Adrenal gland (tissue), 12 donors: Measurements from ENCODE around the gene ANP32E. TPM values are rescaled to one million over a fixed set of nuclear protein-coding genes. Genes with fewer than 3 reads are reported as not detected.
A peak's percentile ranks its signal among the peaks of the same experiment; 100 is the strongest.

Experiments
- DNase-seq, 7 donors: peaks; one replicate each; pipeline ENCODE4 v3.0.0-alpha.2; 2019 to 2020
- H3K27ac ChIP-seq, 5 donors: fragments of 200-600 bp; sonication (generic) in 4 of 5; 1 replicate in 3 of 5; 2 replicates in 2 of 5; pipeline versions ENCODE4 v1.5.1 to v1.8.0; 2016 to 2020; ENCODE audit warnings: mild to moderate bottlenecking in 1 of 5
- H3K27me3 ChIP-seq: fragments of 200-600 bp; 2 replicates; pipeline ENCODE4 v1.8.0; 2021
- H3K36me3 ChIP-seq, 2 donors: fragments of 200-600 bp; replicated peaks in 1 of 2; 1 replicate in 1 of 2; 2 replicates in 1 of 2; pipeline versions ENCODE4 v1.5.1 to v1.8.0; 2018 to 2022
- H3K4me1 ChIP-seq, 2 donors: fragments of 200-600 bp; replicated peaks in 1 of 2; 1 replicate in 1 of 2; 2 replicates in 1 of 2; pipeline versions ENCODE4 v1.5.1 to v1.8.0; 2018 to 2021
- H3K4me3 ChIP-seq, 4 donors: fragments of 200-600 bp; sonication (generic) in 3 of 4; one replicate each; pipeline ENCODE4 v1.5.1; 2016 to 2018
- H3K9me3 ChIP-seq, 3 donors: fragments of 200-600 bp; sonication (generic) in 1 of 3; replicated peaks in 1 of 3; 1 replicate in 2 of 3; 2 replicates in 1 of 3; pipeline versions ENCODE4 v1.5.1 to v1.8.0; 2016 to 2021
- POLR2A ChIP-seq, 2 donors: fragments of 450-650 bp; IDR thresholded peaks; one replicate each; pipeline ENCODE4 v1.6.1; 2017; ENCODE audit warnings: antibody characterized with exemption in 2 of 2, mild to moderate bottlenecking in 2 of 2, moderate library complexity in 1 of 2
- WGBS, 4 donors: extraction: QIAGEN DNeasy Blood & Tissue Kit in 2 of 4; methylation state at CpG; one replicate each; pipeline versions ENCODE4 v1.1.5 to v1.1.7; 2013 to 2017; 5-methylcytosine and 5-hydroxymethylcytosine counted together
- intact Hi-C, 2 donors: fragments of 100-400 bp; cut with DNase I; formaldehyde crosslinking; loops; one replicate each; pipeline versions ENCODE4 v1.14.1 to v1.15.0; 2022 to 2023
- polyA plus RNA-seq, 3 donors: library from polyadenylated mRNA; stranded (reverse); fragments of 200-250 nt in 2 of 3; fragments of 350-450 nt in 1 of 3; fragmentation: Illumina TruSeq in 1 of 3; extraction: RNeasy Lipid Tissue Mini Kit (QIAGEN cat#74804) in 1 of 3; gene quantifications; one replicate each; pipeline ENCODE4 v1.2.3, GENCODE V29; 2013 to 2014
- total RNA-seq, 9 donors: library from RNA; depleted of rRNA in 4 of 9; stranded (reverse); fragments of >200 nt in 4 of 9; fragments of 120-200 nt in 1 of 9; fragmentation: NEBNext Ultra II Directional in 1 of 9; extraction: Animal tissue kit (Norgen Biotek cat#: 25700) in 1 of 9; gene quantifications; one replicate each; pipeline versions ENCODE4 v1.1.0 to v1.2.4, GENCODE V29; 2013 to 2023
- TF ChIP-seq, protein P1 (sequence below), 6 experiments: fragments of 450-650 bp in 4 of 6; fragments of 200-600 bp in 2 of 6; sonication (generic) in 1 of 6; IDR thresholded peaks; 1 replicate in 5 of 6; 2 replicates in 1 of 6; pipeline versions ENCODE4 v1.5.1 to v1.8.0; 2016 to 2021; ENCODE audit warnings: antibody characterized with exemption in 6 of 6, mild to moderate bottlenecking in 2 of 6, moderate library complexity in 1 of 6
- donor health status: healthy with polysubstance abuse.
- donor health status: Bipolar disorder and iron deficiency.
- donor health status: DM: yes; HTN: yes; CAD: no.
- donor health status: DM: no; HTN: no; CAD: no.
- donor health status: DM: no; HTN: no; CAD: no.
- donor health status: DM: yes; HTN: yes; CAD: no.

The ANP32E gene
- total and polyA plus RNA-seq, 12 donors = 13.2 to 81.9 (median 35.3) TPM

DNA sequence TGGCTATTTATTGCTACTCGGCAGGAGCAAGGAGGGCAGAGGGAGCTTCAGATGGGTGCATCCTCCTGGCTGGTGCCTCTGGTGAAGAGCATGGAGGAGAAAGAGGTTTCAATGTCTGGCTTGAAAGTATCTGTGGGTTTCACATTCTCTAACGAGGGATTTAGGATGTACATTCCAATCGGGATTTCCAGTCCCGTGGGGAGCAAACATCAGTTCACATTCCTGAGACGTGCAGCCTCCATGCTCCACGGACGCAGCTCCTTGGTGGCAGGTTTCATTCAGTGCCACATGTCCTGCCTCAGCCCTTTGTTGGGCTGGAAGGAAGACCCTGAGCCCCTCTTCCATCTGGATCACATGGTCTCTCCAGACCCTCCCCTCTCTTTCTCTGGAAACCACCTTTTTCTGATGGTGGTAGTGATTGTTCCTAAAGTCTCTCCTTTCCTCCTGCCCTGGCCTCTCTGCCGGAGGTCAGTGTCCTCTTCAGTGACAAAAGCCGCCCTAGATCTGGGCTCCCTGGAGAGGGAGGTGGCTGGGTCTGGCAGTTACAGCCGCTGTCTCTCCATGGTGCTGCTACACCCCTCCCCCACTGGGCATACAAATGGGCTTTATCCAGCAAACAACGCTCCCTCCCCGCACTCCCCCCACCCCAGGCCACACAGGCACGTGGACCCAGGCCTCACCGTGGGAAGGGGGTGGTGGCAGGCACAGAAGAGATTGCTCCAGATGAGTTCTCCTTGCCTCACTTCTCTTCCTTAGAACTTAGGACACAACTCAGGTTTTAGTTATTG lies 20.8 kb upstream of the ANP32E start:
- intact Hi-C loops = no loop called here
- 47 to 54% (median 48%) methylated on average over 13 to 14 of the region's 14 CpGs for WGBS, 4 donors
- Histone ChIP-seq H3K4me1 (peaks cover 21 to 24% of the 10 kb centered on the region in 2 donors), H3K27me3 (no peaks in the 10 kb centered on the region), H3K27ac (peak overlapping the region in 3 of 5 donors; percentile 60 to 85 (median 82)), H3K9me3 (no peaks in the 10 kb centered on the region), H3K36me3 (no peaks in the 10 kb centered on the region), H3K4me3 (peak overlapping the region in 1 of 4 donors; percentile 42)
- DNase-seq = no peak
- TF ChIP-seq, protein P1, sequence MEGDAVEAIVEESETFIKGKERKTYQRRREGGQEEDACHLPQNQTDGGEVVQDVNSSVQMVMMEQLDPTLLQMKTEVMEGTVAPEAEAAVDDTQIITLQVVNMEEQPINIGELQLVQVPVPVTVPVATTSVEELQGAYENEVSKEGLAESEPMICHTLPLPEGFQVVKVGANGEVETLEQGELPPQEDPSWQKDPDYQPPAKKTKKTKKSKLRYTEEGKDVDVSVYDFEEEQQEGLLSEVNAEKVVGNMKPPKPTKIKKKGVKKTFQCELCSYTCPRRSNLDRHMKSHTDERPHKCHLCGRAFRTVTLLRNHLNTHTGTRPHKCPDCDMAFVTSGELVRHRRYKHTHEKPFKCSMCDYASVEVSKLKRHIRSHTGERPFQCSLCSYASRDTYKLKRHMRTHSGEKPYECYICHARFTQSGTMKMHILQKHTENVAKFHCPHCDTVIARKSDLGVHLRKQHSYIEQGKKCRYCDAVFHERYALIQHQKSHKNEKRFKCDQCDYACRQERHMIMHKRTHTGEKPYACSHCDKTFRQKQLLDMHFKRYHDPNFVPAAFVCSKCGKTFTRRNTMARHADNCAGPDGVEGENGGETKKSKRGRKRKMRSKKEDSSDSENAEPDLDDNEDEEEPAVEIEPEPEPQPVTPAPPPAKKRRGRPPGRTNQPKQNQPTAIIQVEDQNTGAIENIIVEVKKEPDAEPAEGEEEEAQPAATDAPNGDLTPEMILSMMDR (IDR thresholded peaks at IDR 0.05) = no peak

DNA sequence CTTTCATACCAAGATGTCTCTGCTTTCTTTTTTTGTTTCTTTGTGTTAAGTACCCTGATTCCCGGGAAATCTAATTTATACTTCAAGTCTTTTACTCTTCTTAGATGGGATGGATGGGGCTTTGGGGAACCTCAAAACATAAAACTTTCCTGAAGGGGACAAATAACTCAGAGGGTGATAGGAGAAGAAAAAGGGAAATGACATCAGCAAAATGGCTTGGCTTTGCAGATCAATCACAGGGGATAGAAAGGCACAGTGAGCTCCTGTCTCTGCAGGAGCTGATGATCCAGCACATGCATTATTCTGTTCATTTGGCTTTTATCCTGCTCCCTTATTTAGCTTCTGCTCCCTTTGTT lies 20.3 kb upstream of the ANP32E start:
- no peak for TF ChIP-seq POLR2A (IDR thresholded peaks at IDR 0.05)
- TF ChIP-seq, protein P1 (IDR thresholded peaks at IDR 0.05) = no peak
- peak overlapping the region in 1 of 4 donors; percentile 42 for H3K4me3 ChIP-seq
- intact Hi-C loops = no loop called here

DNA sequence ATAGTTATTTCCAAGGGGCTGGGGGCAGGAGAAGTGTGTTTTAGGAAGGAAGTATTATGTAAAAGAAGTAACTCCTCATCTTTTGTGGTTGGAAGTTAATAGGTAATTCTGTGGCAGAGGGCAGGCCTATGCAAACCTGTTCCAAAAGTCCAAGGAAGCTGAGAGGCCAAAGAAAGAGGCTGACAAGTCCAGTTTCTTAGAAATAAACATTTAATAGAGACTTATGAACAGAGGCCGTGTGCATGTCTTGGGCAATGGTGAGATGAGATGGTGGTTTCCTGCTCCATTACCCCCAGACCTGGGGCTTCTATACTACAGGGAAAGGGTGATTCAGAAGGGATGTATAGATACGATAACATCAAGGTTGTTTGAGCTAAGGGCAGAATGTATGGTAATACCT lies 14.0 kb upstream of the ANP32E start:
- TF ChIP-seq POLR2A (IDR thresholded peaks at IDR 0.05) = no peak
- TF ChIP-seq, protein P1 (IDR thresholded peaks at IDR 0.05) = no peak
- H3K36me3 ChIP-seq = no peaks in the 10 kb centered on the region
- DNase-seq = no peak
- 64 to 92% (median 80%) methylated on average over 2 of the region's 2 CpGs for WGBS, 4 donors
- H3K27ac ChIP-seq = no peak overlapping the region
- no peaks in the 10 kb centered on the region for H3K27me3 ChIP-seq
- no peaks in the 10 kb centered on the region for H3K4me1 ChIP-seq
- intact Hi-C loops = no loop called here
- H3K4me3 ChIP-seq = no peak overlapping the region
- no peaks in the 10 kb centered on the region for H3K9me3 ChIP-seq

More for the DNA sequence above, 20.3 kb upstream of the ANP32E start:
- WGBS, 4 donors = 0% methylated on average over 1 of the region's 1 CpG
- Histone ChIP-seq H3K27me3 (no peaks in the 10 kb centered on the region), H3K9me3 (no peaks in the 10 kb centered on the region), H3K4me1 (peaks cover 21 to 24% of the 10 kb centered on the region in 2 donors), H3K36me3 (no peaks in the 10 kb centered on the region), H3K27ac (peak overlapping the region; percentile 24 to 85 (median 77))
- no peak for DNase-seq

DNA sequence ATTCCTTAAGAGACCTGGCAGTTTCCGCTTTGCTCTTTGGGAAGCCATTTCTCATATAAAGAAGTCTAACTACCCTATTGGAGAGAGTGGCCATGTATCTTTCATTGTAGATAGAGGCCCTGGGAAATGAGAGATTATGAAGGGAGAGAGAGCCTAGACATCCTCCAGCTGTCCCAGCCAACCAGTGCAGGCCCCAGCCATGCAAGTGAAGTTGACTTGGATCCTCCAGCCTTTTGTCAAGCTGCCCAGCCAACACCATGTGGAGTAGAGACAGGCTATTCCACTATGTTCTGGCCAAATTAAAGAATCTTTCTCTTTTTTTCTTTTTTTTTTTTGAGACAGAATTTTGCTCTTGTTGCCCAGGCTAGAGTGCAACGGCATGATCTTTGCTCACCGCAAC lies 7.1 kb upstream of the ANP32E start:
- Histone ChIP-seq H3K9me3 (no peaks in the 10 kb centered on the region), H3K36me3 (no peaks in the 10 kb centered on the region), H3K4me1 (no peaks in the 10 kb centered on the region), H3K27ac (no peak overlapping the region), H3K4me3 (no peak overlapping the region), H3K27me3 (no peaks in the 10 kb centered on the region)
- DNase-seq = peak in 2 of 7 donors; percentile 3 to 36
- 95 to 98% (median 96%) methylated on average over 3 of the region's 3 CpGs for WGBS, 4 donors
- TF ChIP-seq, protein P1 (IDR thresholded peaks at IDR 0.05) = no peak
- TF ChIP-seq POLR2A (IDR thresholded peaks at IDR 0.05) = no peak
- intact Hi-C loops = no loop called here
